HepG2 (cell line): ENCODE data around the gene SUPT4H1. TPM values are rescaled to one million over a fixed set of nuclear protein-coding genes. Genes with fewer than 3 reads are reported as not detected.

Experiments
- ATAD3A ChIP-seq: sonication (generic); formaldehyde crosslinking; IDR thresholded peaks from 2 replicates; pipeline ENCODE4 v1.4.0; 2020; ENCODE audit warnings: missing genetic modification reagents
- BHLHE40 ChIP-seq: IDR thresholded peaks from 2 replicates; pipeline ENCODE4 v1.6.1; 2011; ENCODE audit warnings: low read length, improper control_type of control experiment
- BRD4 ChIP-seq: sonication (generic); formaldehyde crosslinking; IDR thresholded peaks from 2 replicates; pipeline ENCODE4 v1.4.0; 2020; ENCODE audit warnings: missing genetic modification reagents
- CCAR2 ChIP-seq: fragments of 200-400 bp; formaldehyde crosslinking; optimal IDR thresholded peaks from 2 replicates; pipeline ENCODE3; 2018; ENCODE audit warnings: low read depth, mild to moderate bottlenecking, low read length, moderate library complexity
- CSRNP1 ChIP-seq: sonication (generic); formaldehyde crosslinking; IDR thresholded peaks from 2 replicates; pipeline ENCODE4 v1.8.1; 2023; ENCODE audit warnings: mild to moderate bottlenecking, missing genetic modification reagents
- HOXA9 ChIP-seq: sonication (generic); formaldehyde crosslinking; IDR thresholded peaks from 2 replicates; pipeline ENCODE4 v1.8.1; 2022; ENCODE audit warnings: missing genetic modification reagents, mild to moderate bottlenecking, moderate library complexity, borderline replicate concordance
- JUN ChIP-seq: sonication (generic); formaldehyde crosslinking; IDR thresholded peaks from 2 replicates; pipeline ENCODE4 v1.4.0; 2020; ENCODE audit warnings: mild to moderate bottlenecking, missing genetic modification reagents
- KLF6 ChIP-seq: IDR thresholded peaks from 2 replicates; pipeline ENCODE4 v1.8.0; 2016; ENCODE audit warnings: missing biosample characterization, missing genetic modification reagents
- SALL2 ChIP-seq: sonication (generic); formaldehyde crosslinking; IDR thresholded peaks from 2 replicates; pipeline ENCODE4 v1.8.1; 2023; ENCODE audit warnings: mild to moderate bottlenecking, missing genetic modification reagents, inconsistent platforms
- SMARCC2 ChIP-seq: fragments of 450-650 bp; IDR thresholded peaks from 2 replicates; pipeline ENCODE4 v1.6.1; 2017; ENCODE audit warnings: antibody characterized with exemption, mild to moderate bottlenecking
- SNAI1 ChIP-seq: sonication (generic); formaldehyde crosslinking; IDR thresholded peaks from 2 replicates; pipeline ENCODE4 v1.5.0; 2020; ENCODE audit warnings: mild to moderate bottlenecking, missing genetic modification reagents, borderline replicate concordance
- SP5 ChIP-seq: IDR thresholded peaks from 2 replicates; pipeline ENCODE4 v1.6.1; 2016; ENCODE audit warnings: low read depth, borderline replicate concordance
- ZBTB7A ChIP-seq: sonication (generic); formaldehyde crosslinking; IDR thresholded peaks from 2 replicates; pipeline ENCODE4 v1.8.0; 2022; ENCODE audit warnings: mild to moderate bottlenecking, missing genetic modification reagents
- ZBTB7B ChIP-seq: sonication (generic); formaldehyde crosslinking; IDR thresholded peaks from 2 replicates; pipeline ENCODE4 v1.4.0; 2020; ENCODE audit warnings: missing genetic modification reagents
- ZC3H4 ChIP-seq: sonication (generic); formaldehyde crosslinking; IDR thresholded peaks from 2 replicates; pipeline ENCODE4 v1.4.0; 2020; ENCODE audit warnings: missing genetic modification reagents, borderline replicate concordance
- ZFP36L1 ChIP-seq: sonication (generic); formaldehyde crosslinking; IDR thresholded peaks from 2 replicates; pipeline ENCODE4 v1.8.0; 2022; ENCODE audit warnings: mild to moderate bottlenecking, missing genetic modification reagents, moderate library complexity
- ZNF224 ChIP-seq: sonication (generic); formaldehyde crosslinking; IDR thresholded peaks from 2 replicates; pipeline ENCODE4 v1.5.0; 2020; ENCODE audit warnings: mild to moderate bottlenecking, missing genetic modification reagents
- ZNF337 ChIP-seq: sonication (generic); formaldehyde crosslinking; IDR thresholded peaks from 2 replicates; pipeline ENCODE4 v1.5.1; 2020; ENCODE audit warnings: missing genetic modification reagents, low read depth, mild to moderate bottlenecking, borderline replicate concordance
- polyA plus RNA-seq, 8 experiments: library from polyadenylated mRNA; depleted of rRNA in 3 of 8; stranded (reverse) in 7 of 8; unstranded in 1 of 8; fragments of >200 nt; fragmentation: Illumina TruSeq in 4 of 8; extraction: Trizol in 4 of 8; gene quantifications; 2 replicates each; pipeline versions ENCODE4 v1.2.1 to v1.2.3, GENCODE V29; 2011 to 2016; ENCODE audit warnings: low read depth in 4 of 8, missing spikeins in 1 of 8, mixed read lengths in 1 of 8; ENCODE audit not compliant: insufficient read depth in 1 of 8
- total RNA-seq, 5 experiments: library from RNA; depleted of rRNA; stranded (reverse); fragments of >200 nt; fragmentation: Illumina TruSeq; extraction: Trizol; gene quantifications; 2 replicates each; pipeline ENCODE4 v1.2.3, GENCODE V29; 2016; ENCODE audit warnings: low read depth in 1 of 5
- TF ChIP-seq, protein P1 (sequence below): sonication (generic); formaldehyde crosslinking; IDR thresholded peaks from 2 replicates; pipeline ENCODE4 v1.4.0; 2020; ENCODE audit warnings: mild to moderate bottlenecking, missing genetic modification reagents, borderline replicate concordance
- TF ChIP-seq, protein P2 (sequence below): sonication (generic); formaldehyde crosslinking; IDR thresholded peaks from 2 replicates; pipeline ENCODE4 v1.4.0; 2020; ENCODE audit warnings: missing genetic modification reagents, low read depth, mild to moderate bottlenecking, borderline replicate concordance
- TF ChIP-seq, protein P3 (sequence below): sonication (generic); formaldehyde crosslinking; IDR thresholded peaks from 2 replicates; pipeline ENCODE4 v1.5.0; 2020; ENCODE audit warnings: missing genetic modification reagents

SUPT4H1 gene
- total and polyA plus RNA-seq, 2 of the 13 experiments (the other 11 are each of a cell fraction or from before 2014, with no cell fraction given): 155 to 244 TPM

DNA sequence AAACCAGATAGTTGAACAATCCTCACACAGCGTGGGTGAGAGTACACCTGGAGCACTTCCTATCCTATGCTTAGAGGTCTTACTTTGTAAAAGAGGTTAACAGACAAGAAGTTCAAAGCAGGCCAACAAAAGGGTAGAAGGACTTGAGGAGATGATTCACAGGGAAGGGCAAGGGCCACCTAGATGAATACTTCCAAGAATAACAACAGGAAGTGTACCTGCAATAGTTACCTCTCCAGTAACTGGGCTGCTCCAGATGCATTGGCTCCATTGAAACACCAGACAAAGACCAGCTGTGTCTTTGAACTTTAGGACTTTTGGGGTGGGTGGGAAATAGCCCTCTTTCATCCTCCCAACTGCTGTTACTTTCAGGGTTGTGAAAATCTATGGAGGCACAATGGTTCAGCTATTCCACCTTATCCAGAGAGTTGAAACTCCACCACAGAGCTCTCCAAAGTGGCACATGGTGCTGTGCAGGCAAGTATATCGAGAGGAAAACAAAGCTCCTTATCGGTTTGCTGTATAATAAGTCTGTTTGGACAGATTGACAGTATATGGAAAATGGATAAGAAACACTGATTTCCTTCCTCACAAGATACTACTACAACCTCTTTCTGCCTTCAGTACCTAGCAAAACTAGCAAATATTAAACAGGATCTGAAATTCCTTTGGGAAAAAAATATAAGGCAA lies 42.7 kb upstream of the SUPT4H1 start (continued):
- TF ChIP-seq, protein P1, sequence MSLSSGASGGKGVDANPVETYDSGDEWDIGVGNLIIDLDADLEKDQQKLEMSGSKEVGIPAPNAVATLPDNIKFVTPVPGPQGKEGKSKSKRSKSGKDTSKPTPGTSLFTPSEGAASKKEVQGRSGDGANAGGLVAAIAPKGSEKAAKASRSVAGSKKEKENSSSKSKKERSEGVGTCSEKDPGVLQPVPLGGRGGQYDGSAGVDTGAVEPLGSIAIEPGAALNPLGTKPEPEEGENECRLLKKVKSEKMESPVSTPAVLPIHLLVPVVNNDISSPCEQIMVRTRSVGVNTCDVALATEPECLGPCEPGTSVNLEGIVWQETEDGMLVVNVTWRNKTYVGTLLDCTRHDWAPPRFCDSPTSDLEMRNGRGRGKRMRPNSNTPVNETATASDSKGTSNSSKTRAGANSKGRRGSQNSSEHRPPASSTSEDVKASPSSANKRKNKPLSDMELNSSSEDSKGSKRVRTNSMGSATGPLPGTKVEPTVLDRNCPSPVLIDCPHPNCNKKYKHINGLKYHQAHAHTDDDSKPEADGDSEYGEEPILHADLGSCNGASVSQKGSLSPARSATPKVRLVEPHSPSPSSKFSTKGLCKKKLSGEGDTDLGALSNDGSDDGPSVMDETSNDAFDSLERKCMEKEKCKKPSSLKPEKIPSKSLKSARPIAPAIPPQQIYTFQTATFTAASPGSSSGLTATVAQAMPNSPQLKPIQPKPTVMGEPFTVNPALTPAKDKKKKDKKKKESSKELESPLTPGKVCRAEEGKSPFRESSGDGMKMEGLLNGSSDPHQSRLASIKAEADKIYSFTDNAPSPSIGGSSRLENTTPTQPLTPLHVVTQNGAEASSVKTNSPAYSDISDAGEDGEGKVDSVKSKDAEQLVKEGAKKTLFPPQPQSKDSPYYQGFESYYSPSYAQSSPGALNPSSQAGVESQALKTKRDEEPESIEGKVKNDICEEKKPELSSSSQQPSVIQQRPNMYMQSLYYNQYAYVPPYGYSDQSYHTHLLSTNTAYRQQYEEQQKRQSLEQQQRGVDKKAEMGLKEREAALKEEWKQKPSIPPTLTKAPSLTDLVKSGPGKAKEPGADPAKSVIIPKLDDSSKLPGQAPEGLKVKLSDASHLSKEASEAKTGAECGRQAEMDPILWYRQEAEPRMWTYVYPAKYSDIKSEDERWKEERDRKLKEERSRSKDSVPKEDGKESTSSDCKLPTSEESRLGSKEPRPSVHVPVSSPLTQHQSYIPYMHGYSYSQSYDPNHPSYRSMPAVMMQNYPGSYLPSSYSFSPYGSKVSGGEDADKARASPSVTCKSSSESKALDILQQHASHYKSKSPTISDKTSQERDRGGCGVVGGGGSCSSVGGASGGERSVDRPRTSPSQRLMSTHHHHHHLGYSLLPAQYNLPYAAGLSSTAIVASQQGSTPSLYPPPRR (CRISPR knock-in tag): peak; percentile 79; the same call in 1 of the 2 replicates
- TF ChIP-seq ZBTB7B (CRISPR knock-in tag) (peak; percentile 83), ZNF337 (CRISPR knock-in tag) (no peak), ZNF224 (CRISPR knock-in tag) (no peak), ZBTB7A (no peak), CCAR2 (peak; percentile 33), ATAD3A (CRISPR knock-in tag) (no peak), BRD4 (CRISPR knock-in tag) (0 out of 2 replicates have a peak, but pooled peaks have one; percentile 64), SP5 (CRISPR knock-in tag) (peak; percentile 91), ZFP36L1 (CRISPR knock-in tag) (no peak), HOXA9 (CRISPR knock-in tag) (no peak), CSRNP1 (CRISPR knock-in tag) (no peak), JUN (CRISPR knock-in tag) (0 out of 2 replicates have a peak, but pooled peaks have one; percentile 50), ZC3H4 (CRISPR knock-in tag) (no peak), BHLHE40 (0 out of 2 replicates have a peak, but pooled peaks have one; percentile 28), SMARCC2 (no peak), SALL2 (CRISPR knock-in tag) (no peak), SNAI1 (CRISPR knock-in tag) (no peak), KLF6 (CRISPR knock-in tag) (no peak)
- TF ChIP-seq, protein P2, sequence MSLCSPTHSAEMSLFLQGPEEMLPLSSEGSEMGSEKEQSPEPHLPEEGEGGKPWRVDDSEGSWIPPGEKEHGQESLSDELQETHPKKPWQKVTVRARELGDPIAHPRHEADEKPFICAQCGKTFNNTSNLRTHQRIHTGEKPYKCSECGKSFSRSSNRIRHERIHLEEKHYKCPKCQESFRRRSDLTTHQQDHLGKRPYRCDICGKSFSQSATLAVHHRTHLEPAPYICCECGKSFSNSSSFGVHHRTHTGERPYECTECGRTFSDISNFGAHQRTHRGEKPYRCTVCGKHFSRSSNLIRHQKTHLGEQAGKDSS (CRISPR knock-in tag): no peak
- TF ChIP-seq, protein P3, sequence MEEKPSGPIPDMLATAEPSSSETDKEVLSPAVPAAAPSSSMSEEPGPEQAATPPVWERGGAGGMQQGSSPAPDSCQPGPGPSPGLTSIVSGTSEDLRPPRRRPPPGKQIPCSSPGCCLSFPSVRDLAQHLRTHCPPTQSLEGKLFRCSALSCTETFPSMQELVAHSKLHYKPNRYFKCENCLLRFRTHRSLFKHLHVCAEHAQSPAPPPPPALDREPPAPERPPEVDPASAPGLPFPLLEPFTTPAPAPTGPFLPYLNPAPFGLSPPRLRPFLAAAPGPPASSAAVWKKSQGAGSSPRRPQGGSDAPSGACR: no peak
